Ovary (tissue), 3 donors: Measurements from ENCODE around the gene KRT8.

Experiments used
- CTCF ChIP-seq, 3 donors: fragments of 450-650 bp in 2 of 3; fragments of 200-600 bp in 1 of 3; IDR thresholded peaks; one replicate each; pipeline versions ENCODE4 v1.5.1 to v1.8.0; 2016 to 2022; ENCODE audit warnings: antibody characterized with exemption in 3 of 3, mild to moderate bottlenecking in 1 of 3
- POLR2A ChIP-seq: fragments of 450-650 bp; IDR thresholded peaks from one replicate; pipeline ENCODE4 v1.6.1; 2017; ENCODE audit warnings: antibody characterized with exemption, mild to moderate bottlenecking, moderate library complexity
- donor health status: DM: no; HTN: no; CAD: no.

- TF ChIP-seq CTCF (IDR thresholded peaks at IDR 0.05) (no peak), POLR2A (no peak)
Observed at GRCh38 chr12:52860102-52860823, 44.6 kb downstream of the KRT8 start.
